Measurements from ENCODE around the gene PSMD2. TPM values are rescaled to one million over a fixed set of nuclear protein-coding genes. Genes with fewer than 3 reads are reported as not detected.

The PSMD2 gene
- total RNA-seq, 2 donors from 2014 or later, result 75.0 to 83.7 TPM

DNA sequence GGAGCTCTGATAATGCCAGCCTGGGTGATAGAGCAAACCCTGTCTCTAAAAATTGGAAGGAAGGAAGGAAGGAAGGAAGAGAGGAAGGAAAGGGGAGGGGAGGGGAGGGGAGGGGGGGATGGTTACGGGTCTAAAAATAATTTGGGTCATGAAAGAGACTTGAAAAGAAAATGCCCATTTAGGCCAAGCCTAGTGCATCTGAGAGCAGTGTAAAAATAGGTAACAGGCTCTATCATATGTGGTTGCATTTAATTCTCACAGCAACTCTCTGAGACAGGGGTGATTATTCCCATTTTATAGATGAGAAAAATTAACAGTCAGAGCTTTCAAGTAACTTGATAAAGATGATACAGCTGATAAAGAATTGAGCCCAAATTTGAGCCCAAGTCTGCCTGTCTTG, 26.8 kb upstream of the PSMD2 start:
- H3K27me3 ChIP-seq, result no peaks in the 10 kb centered on the region
- no peaks in the 10 kb centered on the region for H3K36me3 ChIP-seq (replicated peaks in 1 of 2; ENCODE audit: insufficient read depth in 1 of 2, low read depth in 2 of 2)
- peaks cover 19% of the 10 kb centered on the region for H3K4me1 ChIP-seq
- no peak overlapping the region for H3K4me3 ChIP-seq
- H3K9me3 ChIP-seq, result no peaks in the 10 kb centered on the region
- intact Hi-C loops (cut with DNase I), result no loop called here
- 65 to 67% methylated on average over 1 of the region's 1 CpG for WGBS, 2 donors
- DNase-seq (no peak), ATAC-seq (no peak)
- no peak overlapping the region for H3K27ac ChIP-seq
- TF ChIP-seq, protein P1, sequence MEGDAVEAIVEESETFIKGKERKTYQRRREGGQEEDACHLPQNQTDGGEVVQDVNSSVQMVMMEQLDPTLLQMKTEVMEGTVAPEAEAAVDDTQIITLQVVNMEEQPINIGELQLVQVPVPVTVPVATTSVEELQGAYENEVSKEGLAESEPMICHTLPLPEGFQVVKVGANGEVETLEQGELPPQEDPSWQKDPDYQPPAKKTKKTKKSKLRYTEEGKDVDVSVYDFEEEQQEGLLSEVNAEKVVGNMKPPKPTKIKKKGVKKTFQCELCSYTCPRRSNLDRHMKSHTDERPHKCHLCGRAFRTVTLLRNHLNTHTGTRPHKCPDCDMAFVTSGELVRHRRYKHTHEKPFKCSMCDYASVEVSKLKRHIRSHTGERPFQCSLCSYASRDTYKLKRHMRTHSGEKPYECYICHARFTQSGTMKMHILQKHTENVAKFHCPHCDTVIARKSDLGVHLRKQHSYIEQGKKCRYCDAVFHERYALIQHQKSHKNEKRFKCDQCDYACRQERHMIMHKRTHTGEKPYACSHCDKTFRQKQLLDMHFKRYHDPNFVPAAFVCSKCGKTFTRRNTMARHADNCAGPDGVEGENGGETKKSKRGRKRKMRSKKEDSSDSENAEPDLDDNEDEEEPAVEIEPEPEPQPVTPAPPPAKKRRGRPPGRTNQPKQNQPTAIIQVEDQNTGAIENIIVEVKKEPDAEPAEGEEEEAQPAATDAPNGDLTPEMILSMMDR (IDR thresholded peaks at IDR 0.05), result no peak
- no peak for TF ChIP-seq POLR2A (IDR thresholded peaks at IDR 0.05)

DNA sequence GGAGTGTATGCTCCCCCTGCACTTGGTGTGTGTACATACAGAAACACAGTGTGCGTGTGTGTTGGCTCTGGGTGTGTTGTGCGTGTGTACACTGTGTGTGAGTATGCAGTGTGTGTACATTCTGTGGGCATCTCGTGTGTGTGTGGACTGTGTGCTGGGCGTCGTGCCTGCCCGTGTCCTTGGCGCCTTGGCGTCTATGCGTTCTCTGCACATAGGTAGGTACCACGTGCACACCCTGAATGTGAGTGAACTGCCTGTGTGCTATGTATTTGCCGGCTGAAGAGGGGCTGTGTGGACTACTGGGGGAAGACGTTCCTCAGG, 23.7 kb upstream of the PSMD2 start:
- TF ChIP-seq, protein P1 (IDR thresholded peaks at IDR 0.05), result no peak
- TF ChIP-seq POLR2A (IDR thresholded peaks at IDR 0.05), result no peak
- ATAC-seq, result peak; percentile 45
- Histone ChIP-seq H3K4me1 (peaks cover 19% of the 10 kb centered on the region), H3K4me3 (no peak overlapping the region), H3K36me3 (replicated peaks in 1 of 2; ENCODE audit: insufficient read depth in 1 of 2, low read depth in 2 of 2) (no peaks in the 10 kb centered on the region), H3K9me3 (no peaks in the 10 kb centered on the region), H3K27ac (peak overlapping the region in 2 of 4 donors; percentile 80 to 83), H3K27me3 (no peaks in the 10 kb centered on the region)
- peak in 3 of 4 donors; percentile 27 to 44 (median 33) for DNase-seq
- intact Hi-C loops (cut with DNase I), result no loop called here
- whole genome bisulfite sequencing, 2 donors, result 55 to 57% methylated on average over 8 to 12 of the region's 12 CpGs

DNA sequence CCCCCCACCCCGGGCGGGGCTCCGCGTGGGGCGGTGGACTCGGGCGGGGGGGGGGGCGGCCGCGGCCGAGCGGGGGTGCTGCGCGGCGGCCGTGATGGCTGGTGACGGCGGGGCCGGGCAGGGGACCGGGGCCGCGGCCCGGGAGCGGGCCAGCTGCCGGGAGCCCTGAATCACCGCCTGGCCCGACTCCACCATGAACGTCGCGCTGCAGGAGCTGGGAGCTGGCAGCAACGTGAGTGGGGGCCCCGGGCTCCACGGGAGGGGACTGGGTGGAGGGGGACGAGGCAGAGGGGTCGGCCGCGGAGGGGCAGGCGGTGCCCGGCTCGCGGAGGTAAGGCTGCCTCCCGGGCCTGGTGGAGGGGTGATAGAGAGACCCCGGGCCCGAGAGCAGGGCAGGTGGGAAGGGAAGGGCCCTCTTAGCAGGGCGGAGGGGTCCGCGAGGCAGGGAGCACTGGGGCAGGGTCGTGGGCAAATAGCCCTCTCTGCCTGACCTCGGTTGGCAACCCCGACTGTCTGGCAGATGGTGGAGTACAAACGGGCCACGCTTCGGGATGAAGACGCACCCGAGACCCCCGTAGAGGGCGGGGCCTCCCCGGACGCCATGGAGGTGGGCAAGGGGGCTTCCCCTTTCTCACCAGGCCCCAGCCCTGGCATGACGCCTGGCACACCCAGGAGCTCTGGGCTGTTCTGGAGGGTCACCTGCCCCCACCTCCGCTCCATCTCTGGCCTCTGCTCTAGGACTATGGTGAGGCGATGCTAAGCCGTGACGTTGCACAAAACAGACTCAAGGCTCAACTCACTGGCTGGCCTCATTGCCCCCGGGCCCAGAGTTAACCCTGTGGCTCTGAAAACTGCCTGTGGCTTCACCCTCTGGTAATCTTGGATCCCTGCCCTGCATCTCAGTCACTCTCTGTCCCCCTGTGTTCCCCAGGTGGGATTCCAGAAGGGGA, 22.8 kb upstream of the PSMD2 start, which contains the start of gene ECE2:
ECE2 (plus strand) TSS at position 62 of the 950 bp plus-strand sequence; CDS start at position 194, 132 bp downstream.
- TF ChIP-seq, protein P1 (IDR thresholded peaks at IDR 0.05), result no peak
- peak in 1 of 3 donors; percentile 17 for TF ChIP-seq POLR2A (IDR thresholded peaks at IDR 0.05)
- DNase-seq, result peak; percentile 44 to 65 (median 58)
- peak; percentile 77 for ATAC-seq
- intact Hi-C loops (cut with DNase I), result no loop called here
- Histone ChIP-seq H3K4me1 (peaks cover 19% of the 10 kb centered on the region), H3K36me3 (replicated peaks in 1 of 2; ENCODE audit: insufficient read depth in 1 of 2, low read depth in 2 of 2) (no peaks in the 10 kb centered on the region), H3K27me3 (no peaks in the 10 kb centered on the region), H3K9me3 (no peaks in the 10 kb centered on the region), H3K4me3 (no peak within 1 kb of the TSS), H3K27ac (peak within 1 kb of the TSS in 3 of 4 donors; percentile 66 to 83 (median 80))
- WGBS, 2 donors, result 21% methylated on average over 28 of the region's 65 CpGs; no CpG with 5 or more reads in 1 of the 2 donors

DNA sequence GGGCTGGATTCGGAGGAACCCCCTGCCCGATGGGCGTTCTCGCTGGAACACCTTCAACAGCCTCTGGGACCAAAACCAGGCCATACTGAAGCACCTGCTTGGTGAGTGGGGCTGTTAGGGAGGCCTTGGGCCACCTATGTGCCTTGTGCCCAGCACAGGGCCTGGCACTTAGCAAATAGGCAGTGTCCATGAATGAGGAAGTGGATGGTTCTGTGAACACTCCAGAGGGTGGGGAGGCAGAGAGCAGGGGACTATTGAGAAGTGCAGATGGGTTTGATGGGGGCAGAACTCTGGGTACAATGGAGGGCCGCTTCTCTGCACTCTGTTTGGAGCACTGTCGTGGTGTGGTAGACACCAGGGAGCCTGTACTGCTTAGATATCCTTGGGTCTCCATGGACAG, 21.7 kb upstream of the PSMD2 start:
- Histone ChIP-seq H3K4me3 (no peak overlapping the region), H3K27me3 (no peaks in the 10 kb centered on the region), H3K9me3 (no peaks in the 10 kb centered on the region), H3K27ac (peak overlapping the region in 1 of 4 donors; percentile 66), H3K4me1 (peaks cover 19% of the 10 kb centered on the region), H3K36me3 (replicated peaks in 1 of 2; ENCODE audit: insufficient read depth in 1 of 2, low read depth in 2 of 2) (no peaks in the 10 kb centered on the region)
- ATAC-seq (no peak), DNase-seq (no peak)
- no peak for TF ChIP-seq POLR2A (IDR thresholded peaks at IDR 0.05)
- TF ChIP-seq, protein P1 (IDR thresholded peaks at IDR 0.05), result no peak
- 93 to 98% methylated on average over 2 to 6 of the region's 6 CpGs for WGBS, 2 donors
- intact Hi-C loops (cut with DNase I), result no loop called here
